Upper lobe of left lung (tissue), 4 donors: ENCODE results near the gene P3H2.

ENCODE experiments used
- CTCF ChIP-seq, 6 experiments: fragments of 450-650 bp in 4 of 6; fragments of 200-600 bp in 2 of 6; sonication (generic) in 2 of 6; IDR thresholded peaks; one replicate each; pipeline ENCODE4 v1.5.1; 2016 to 2019; ENCODE audit warnings: antibody characterized with exemption in 6 of 6
- EP300 ChIP-seq, 4 donors: sonication (generic); formaldehyde crosslinking; IDR thresholded peaks; one replicate each; pipeline ENCODE4 v1.5.1; 2017; ENCODE audit warnings: antibody characterized with exemption in 4 of 4, control low read depth in 2 of 4

- TF ChIP-seq EP300 (IDR thresholded peaks at IDR 0.05) (no peak), CTCF (IDR thresholded peaks at IDR 0.05) (no peak)
Measured at GRCh38 chr3:190032923-190033322, 87.8 kb downstream of the P3H2 start.
